ENCODE measurements around the gene ZNF267. TPM values are rescaled to one million over a fixed set of nuclear protein-coding genes. Genes with fewer than 3 reads are reported as not detected.

ZNF267 gene
- total RNA-seq, 1 donor from 2014 or later, result 17.0 TPM

- ATAC-seq (peak; percentile 85), DNase-seq (peak; percentile 70)
- peaks cover 12% of the 10 kb centered on the region for H3K4me1 ChIP-seq
- H3K36me3 ChIP-seq, result no peaks in the 10 kb centered on the region
- no peaks in the 10 kb centered on the region for H3K27me3 ChIP-seq
- no peak overlapping the region for H3K4me3 ChIP-seq
- TF ChIP-seq CTCF (IDR thresholded peaks at IDR 0.05), result no peak
- H3K9me3 ChIP-seq, result no peaks in the 10 kb centered on the region
- H3K27ac ChIP-seq, result peak overlapping the region; percentile 74
- intact Hi-C loops (cut with DNase I), result no loop called here
Measured at GRCh38 chr16:31869511-31870201, 4.0 kb upstream of the ZNF267 start.

GRCh38 chr16:31870809-31871208 is 2.8 kb upstream of the ZNF267 start:
- Histone ChIP-seq H3K9me3 (no peaks in the 10 kb centered on the region), H3K4me3 (no peak overlapping the region), H3K36me3 (no peaks in the 10 kb centered on the region), H3K4me1 (peaks cover 22% of the 10 kb centered on the region), H3K27me3 (no peaks in the 10 kb centered on the region), H3K27ac (no peak overlapping the region)
- DNase-seq (no peak), ATAC-seq (no peak)
- intact Hi-C loops (cut with DNase I), result no loop called here
- TF ChIP-seq CTCF (IDR thresholded peaks at IDR 0.05), result no peak

DNA sequence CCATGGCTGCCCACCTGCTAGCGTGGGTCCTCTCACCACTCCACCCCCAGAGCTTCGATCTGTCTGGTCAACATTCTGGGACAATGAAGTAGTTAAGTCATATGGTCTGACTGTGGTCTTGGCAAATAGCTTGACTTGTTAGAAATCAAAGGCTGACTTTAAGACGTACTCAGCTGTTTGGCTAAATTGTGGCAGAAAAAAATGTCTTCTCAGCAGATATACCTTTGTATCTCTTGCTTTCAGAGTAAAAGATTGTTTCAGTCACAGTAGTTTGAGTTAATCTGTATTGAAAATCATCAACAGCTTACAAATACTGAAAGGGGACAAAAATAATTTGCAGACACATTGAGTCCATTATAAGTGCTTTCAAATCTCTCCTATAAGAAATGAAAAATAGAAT is 2.1 kb upstream of the ZNF267 start:
- Histone ChIP-seq H3K36me3 (no peaks in the 10 kb centered on the region), H3K9me3 (no peaks in the 10 kb centered on the region), H3K4me3 (no peak overlapping the region), H3K27me3 (no peaks in the 10 kb centered on the region), H3K27ac (no peak overlapping the region), H3K4me1 (peaks cover 23% of the 10 kb centered on the region)
- DNase-seq (no peak), ATAC-seq (no peak)
- no peak for TF ChIP-seq CTCF (IDR thresholded peaks at IDR 0.05)
- intact Hi-C loops (cut with DNase I), result no loop called here

GRCh38 chr16:31872201-31872600 is 1.4 kb upstream of the ZNF267 start:
- TF ChIP-seq CTCF (IDR thresholded peaks at IDR 0.05), result no peak
- H3K27ac ChIP-seq, result no peak overlapping the region
- no peak for ATAC-seq
- no peaks in the 10 kb centered on the region for H3K9me3 ChIP-seq
- DNase-seq, result no peak
- peaks cover 30% of the 10 kb centered on the region for H3K4me1 ChIP-seq
- H3K36me3 ChIP-seq, result no peaks in the 10 kb centered on the region
- H3K4me3 ChIP-seq, result no peak overlapping the region
- no peaks in the 10 kb centered on the region for H3K27me3 ChIP-seq
- intact Hi-C loops (cut with DNase I), result no loop called here

GRCh38 chr16:31874366-31875111 is 932 bp downstream of the ZNF267 start:
- DNase-seq (no peak), ATAC-seq (peak; percentile 58)
- H3K4me1 ChIP-seq, result peaks cover 32% of the 10 kb centered on the region
- peak overlapping the region; percentile 98 for H3K4me3 ChIP-seq
- intact Hi-C loops (cut with DNase I), result no loop called here
- no peaks in the 10 kb centered on the region for H3K36me3 ChIP-seq
- no peak for TF ChIP-seq CTCF (IDR thresholded peaks at IDR 0.05)
- no peaks in the 10 kb centered on the region for H3K9me3 ChIP-seq
- peak overlapping the region; percentile 95 for H3K27ac ChIP-seq
- no peaks in the 10 kb centered on the region for H3K27me3 ChIP-seq

Data from upper lobe of right lung (tissue), 1 donor.